ENCODE results near the gene NPRL2. TPM values are rescaled to one million over a fixed set of nuclear protein-coding genes. Genes with fewer than 3 reads are reported as not detected.

The NPRL2 gene
- total RNA-seq, 1 donor from 2014 or later, result 27.3 TPM

GRCh38 chr3:50380405-50381085, 30.0 kb upstream of the NPRL2 start:
- DNase-seq (ENCODE audit: low read depth), result no peak
- TF ChIP-seq CTCF (conservative IDR thresholded peaks at IDR 0.05; ENCODE audit: low read depth, low read length), result no peak
- no peak overlapping the region for H3K4me3 ChIP-seq (ENCODE audit: low read depth, low read length)

- TF ChIP-seq CTCF (conservative IDR thresholded peaks at IDR 0.05; ENCODE audit: low read depth, low read length), result no peak
- H3K4me3 ChIP-seq (ENCODE audit: low read depth, low read length), result no peak overlapping the region
- DNase-seq (ENCODE audit: low read depth), result no peak
Measured at GRCh38 chr3:50378757-50379156, 28.2 kb upstream of the NPRL2 start.

DNA sequence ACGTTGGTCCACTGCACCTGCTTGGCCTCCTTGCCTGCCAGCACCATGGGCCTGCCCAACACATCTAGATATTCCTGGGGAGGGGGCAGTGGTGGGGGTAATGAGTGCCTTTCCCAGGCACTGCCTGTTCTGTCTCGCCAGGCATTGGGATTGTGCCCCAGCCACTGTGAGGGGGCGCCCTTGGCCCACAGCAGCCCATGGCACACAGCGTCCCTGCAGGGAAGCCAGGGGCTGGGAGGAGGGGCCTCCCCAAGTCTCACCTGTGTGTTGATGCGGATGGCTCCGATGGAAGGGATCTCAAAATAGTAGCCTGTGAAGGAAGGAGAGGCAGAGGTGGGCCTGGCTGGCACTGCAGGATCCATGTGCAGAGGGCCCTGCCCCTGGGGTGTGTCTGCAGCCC, 27.4 kb upstream of the NPRL2 start:
- TF ChIP-seq CTCF (conservative IDR thresholded peaks at IDR 0.05; ENCODE audit: low read depth, low read length), result no peak
- no peak for DNase-seq (ENCODE audit: low read depth)
- H3K4me3 ChIP-seq (ENCODE audit: low read depth, low read length), result no peak overlapping the region

DNA sequence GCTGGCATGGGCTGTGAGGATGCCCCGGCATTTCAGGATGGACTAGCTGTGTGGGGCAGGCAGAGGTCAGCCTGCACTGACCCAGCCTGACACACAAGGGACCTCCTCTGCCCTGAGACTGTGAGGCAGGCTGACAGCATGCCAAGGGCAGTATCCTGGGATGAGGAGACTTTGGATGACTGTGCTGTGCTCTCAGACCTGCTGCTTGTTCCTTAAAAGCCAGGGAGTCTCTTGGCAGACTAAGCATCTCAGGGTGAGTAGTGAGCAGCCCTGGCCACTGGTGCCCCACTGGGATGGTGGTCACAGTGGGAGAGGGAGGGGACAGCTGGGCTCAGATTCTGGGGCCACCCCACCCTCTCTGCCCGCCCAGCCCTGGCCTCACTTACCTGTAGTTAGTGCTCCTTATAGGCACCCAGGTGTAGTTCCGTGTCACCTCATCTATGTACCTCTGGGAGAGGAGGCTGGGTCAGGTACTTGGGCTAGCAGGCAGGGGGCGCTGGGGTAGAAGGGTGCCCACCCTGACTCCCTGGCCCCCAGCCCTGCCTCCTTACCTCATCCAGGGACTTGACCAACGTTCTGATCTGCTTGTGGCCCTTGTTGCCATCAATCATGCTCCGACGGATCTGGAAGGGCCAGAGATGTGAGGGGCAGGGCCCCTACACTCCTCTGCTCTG, 24.8 kb upstream of the NPRL2 start:
- no peak for DNase-seq (ENCODE audit: low read depth)

DNA sequence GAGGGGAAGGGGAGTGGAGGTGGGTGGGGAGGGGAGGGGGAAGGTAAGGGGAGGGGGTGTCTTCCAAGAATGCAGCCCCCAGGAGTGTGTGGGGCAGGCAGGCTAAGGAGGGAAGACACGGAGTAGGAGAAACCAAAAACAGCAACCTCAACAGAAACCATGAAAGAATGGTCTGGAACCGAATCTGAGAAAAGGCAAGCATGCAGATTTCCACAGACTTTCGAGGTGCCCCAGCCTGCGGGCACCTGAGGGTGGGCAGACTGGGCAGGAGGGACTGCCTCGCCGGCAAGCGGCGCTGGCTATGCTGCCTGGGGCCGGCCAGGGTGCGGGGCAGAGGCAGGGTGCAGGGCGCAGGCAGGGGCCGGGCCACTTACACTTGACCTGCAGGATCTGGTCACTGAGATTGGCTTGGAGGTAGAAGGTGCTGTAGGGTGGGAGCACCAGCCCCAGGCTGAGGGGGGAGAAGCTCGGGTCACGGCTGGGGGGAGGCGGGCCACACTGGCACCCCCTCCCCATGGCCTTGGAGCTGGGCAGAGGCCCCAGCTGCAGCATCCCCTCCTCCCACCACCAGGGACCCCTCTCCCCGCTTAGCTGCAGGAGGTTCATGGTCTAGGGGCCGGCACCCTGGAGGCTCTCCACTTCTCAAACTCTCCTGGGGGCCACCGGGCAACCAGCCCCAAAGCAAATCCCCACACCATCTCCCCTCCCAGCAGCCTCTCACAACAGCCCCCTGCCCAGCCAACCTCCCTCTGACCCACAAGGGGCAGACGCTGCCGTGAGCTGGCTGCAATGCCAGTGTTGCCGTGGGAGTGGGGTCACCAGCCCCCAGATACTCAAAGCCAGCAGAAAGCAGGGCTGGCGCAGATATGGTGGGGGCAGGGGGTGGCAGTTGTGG, 24.0 kb upstream of the NPRL2 start:
- DNase-seq (ENCODE audit: low read depth), result no peak
- no peak overlapping the region for H3K4me3 ChIP-seq (ENCODE audit: low read depth, low read length)
- TF ChIP-seq CTCF (conservative IDR thresholded peaks at IDR 0.05; ENCODE audit: low read depth, low read length), result no peak

More for the DNA sequence above, 24.8 kb upstream of the NPRL2 start:
- no peak overlapping the region for H3K4me3 ChIP-seq (ENCODE audit: low read depth, low read length)
- TF ChIP-seq CTCF (conservative IDR thresholded peaks at IDR 0.05; ENCODE audit: low read depth, low read length), result no peak

DNA sequence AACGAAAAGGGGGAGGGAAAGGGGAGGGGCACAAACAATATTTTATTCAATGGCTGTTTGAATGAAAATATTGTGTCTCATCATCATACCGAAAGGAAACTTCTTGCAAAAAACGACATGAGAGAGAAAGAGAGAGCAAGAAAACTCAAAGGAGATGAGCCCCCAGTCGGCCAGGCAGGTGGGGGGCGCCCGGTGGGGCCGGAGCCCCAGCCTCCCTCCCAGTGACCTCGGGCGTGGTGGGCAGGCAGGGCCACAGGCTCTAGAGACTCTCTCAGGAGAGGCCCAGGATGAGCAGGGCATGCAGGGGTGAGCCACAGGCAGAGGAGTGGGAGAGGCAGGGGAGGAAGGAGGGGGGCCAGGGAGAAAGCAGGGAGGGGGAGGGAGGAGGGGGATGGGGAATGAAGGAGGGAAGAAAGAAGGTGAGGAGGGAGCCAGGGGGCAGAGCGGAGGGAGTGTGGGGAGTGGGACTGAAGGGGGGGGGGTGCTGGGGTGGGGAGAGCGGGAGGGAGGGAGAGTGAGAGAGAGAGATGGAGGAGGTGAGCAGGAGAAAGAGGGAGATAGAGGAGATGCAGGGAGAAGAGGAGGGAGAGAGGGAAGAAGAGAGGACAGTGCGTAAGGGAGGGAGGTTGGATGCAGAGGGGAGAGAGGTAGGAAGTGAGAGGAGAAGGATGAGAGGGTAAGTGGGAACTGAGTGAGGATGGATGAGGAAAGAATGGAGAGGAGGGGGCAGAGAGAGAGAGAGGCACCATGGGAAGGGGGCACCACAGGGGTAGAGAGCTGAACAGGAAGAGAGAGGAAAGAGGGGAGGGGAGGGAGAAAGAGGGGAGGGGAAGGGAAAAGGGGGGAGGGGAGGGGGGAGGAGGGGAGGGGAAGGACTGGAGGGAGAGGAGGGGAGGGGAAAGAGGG, 22.8 kb upstream of the NPRL2 start:
- H3K4me3 ChIP-seq (ENCODE audit: low read depth, low read length), result no peak overlapping the region
- no peak for DNase-seq (ENCODE audit: low read depth)
- TF ChIP-seq CTCF (conservative IDR thresholded peaks at IDR 0.05; ENCODE audit: low read depth, low read length), result no peak
